ENCODE results near the gene PARP12.

- TF ChIP-seq, protein P1, sequence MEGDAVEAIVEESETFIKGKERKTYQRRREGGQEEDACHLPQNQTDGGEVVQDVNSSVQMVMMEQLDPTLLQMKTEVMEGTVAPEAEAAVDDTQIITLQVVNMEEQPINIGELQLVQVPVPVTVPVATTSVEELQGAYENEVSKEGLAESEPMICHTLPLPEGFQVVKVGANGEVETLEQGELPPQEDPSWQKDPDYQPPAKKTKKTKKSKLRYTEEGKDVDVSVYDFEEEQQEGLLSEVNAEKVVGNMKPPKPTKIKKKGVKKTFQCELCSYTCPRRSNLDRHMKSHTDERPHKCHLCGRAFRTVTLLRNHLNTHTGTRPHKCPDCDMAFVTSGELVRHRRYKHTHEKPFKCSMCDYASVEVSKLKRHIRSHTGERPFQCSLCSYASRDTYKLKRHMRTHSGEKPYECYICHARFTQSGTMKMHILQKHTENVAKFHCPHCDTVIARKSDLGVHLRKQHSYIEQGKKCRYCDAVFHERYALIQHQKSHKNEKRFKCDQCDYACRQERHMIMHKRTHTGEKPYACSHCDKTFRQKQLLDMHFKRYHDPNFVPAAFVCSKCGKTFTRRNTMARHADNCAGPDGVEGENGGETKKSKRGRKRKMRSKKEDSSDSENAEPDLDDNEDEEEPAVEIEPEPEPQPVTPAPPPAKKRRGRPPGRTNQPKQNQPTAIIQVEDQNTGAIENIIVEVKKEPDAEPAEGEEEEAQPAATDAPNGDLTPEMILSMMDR (IDR thresholded peaks at IDR 0.05) = no peak
- no peak for TF ChIP-seq POLR2A (IDR thresholded peaks at IDR 0.05)
- no peak for TF ChIP-seq POLR2AphosphoS5 (IDR thresholded peaks at IDR 0.05)
Measured at GRCh38 chr7:140062118-140062527, 628 bp downstream of the PARP12 start.

Data from prostate gland (tissue), 2 donors.